Colonic mucosa (tissue), 4 donors: ENCODE results near the gene PRPF6. TPM values are rescaled to one million over a fixed set of nuclear protein-coding genes. Genes with fewer than 3 reads are reported as not detected.

Experiments
- DNase-seq: peaks from one replicate; pipeline ENCODE4 v3.0.0-alpha.2; 2020
- H3K27ac ChIP-seq: fragments of 200-600 bp; one replicate; pipeline ENCODE4 v1.8.0; 2021
- H3K27me3 ChIP-seq: fragments of 200-600 bp; one replicate; pipeline ENCODE4 v1.8.0; 2021
- H3K36me3 ChIP-seq: fragments of 200-600 bp; one replicate; pipeline ENCODE4 v1.8.0; 2021
- H3K4me1 ChIP-seq: fragments of 200-600 bp; one replicate; pipeline ENCODE4 v1.8.0; 2021; ENCODE audit warnings: mild to moderate bottlenecking
- H3K4me3 ChIP-seq: fragments of 200-600 bp; one replicate; pipeline ENCODE4 v1.8.0; 2021
- H3K9ac ChIP-seq, 2 donors: one replicate each; pipeline ENCODE4 v1.7.0; 2013; ENCODE audit warnings: control low read depth in 2 of 2, low read depth in 2 of 2, low read length in 2 of 2
- H3K9me3 ChIP-seq: fragments of 200-600 bp; one replicate; pipeline ENCODE4 v1.8.0; 2021
- CTCF ChIP-seq: fragments of 200-600 bp; IDR thresholded peaks from one replicate; pipeline ENCODE4 v1.8.0; 2022; ENCODE audit warnings: antibody characterized with exemption, mild to moderate bottlenecking
- intact Hi-C: fragments of 100-400 bp; cut with DNase I; formaldehyde crosslinking; loops from one replicate; pipeline ENCODE4 v1.14.1; 2022
- total RNA-seq, 2 donors: library from RNA; stranded (reverse); fragmentation: NEBNext Ultra II Directional in 1 of 2; extraction: Animal tissue kit (Norgen Biotek cat#: 25700) in 1 of 2; gene quantifications; one replicate each; pipeline ENCODE4 v1.2.1, GENCODE V29; 2021
- donor health status: healthy.
- donor health status: DM: no; HTN: no; CAD: no.
- donor health status: DM: no; HTN: no; CAD: no.

Gene PRPF6
- total RNA-seq, 2 donors from 2014 or later, result 53.0 to 68.6 TPM

- Histone ChIP-seq H3K27ac (no peak overlapping the region), H3K9ac (no peak overlapping the region)
Measured at GRCh38 chr20:64056639-64056888, 75.6 kb downstream of the PRPF6 start.

GRCh38 chr20:64056889-64057627 lies 76.1 kb downstream of the PRPF6 start:
- peaks cover 26% of the 10 kb centered on the region for H3K27me3 ChIP-seq
- H3K9ac ChIP-seq, result no peak overlapping the region

More at GRCh38 chr20:64056639-64056888, 75.6 kb downstream of the PRPF6 start:
- no peaks in the 10 kb centered on the region for H3K9me3 ChIP-seq
- no peak for TF ChIP-seq CTCF
- no peaks in the 10 kb centered on the region for H3K36me3 ChIP-seq
- no peaks in the 10 kb centered on the region for H3K4me1 ChIP-seq
- peaks cover 31% of the 10 kb centered on the region for H3K27me3 ChIP-seq
- no peak for DNase-seq
- no peak overlapping the region for H3K4me3 ChIP-seq
- intact Hi-C loops, result no loop called here

GRCh38 chr20:64057628-64058498 lies 76.9 kb downstream of the PRPF6 start:
- H3K4me3 ChIP-seq, result peak overlapping the region; percentile 1

More at GRCh38 chr20:64056889-64057627, 76.1 kb downstream of the PRPF6 start:
- intact Hi-C loops, result no loop called here
- Histone ChIP-seq H3K4me3 (peak overlapping the region; percentile 1), H3K4me1 (no peaks in the 10 kb centered on the region), H3K27ac (no peak overlapping the region), H3K36me3 (no peaks in the 10 kb centered on the region), H3K9me3 (no peaks in the 10 kb centered on the region)
- no peak for DNase-seq
- TF ChIP-seq CTCF, result no peak

GRCh38 chr20:64058536-64058935 lies 77.6 kb downstream of the PRPF6 start:
- H3K36me3 ChIP-seq, result no peaks in the 10 kb centered on the region
- no peak overlapping the region for H3K9ac ChIP-seq
- no peaks in the 10 kb centered on the region for H3K9me3 ChIP-seq
- peaks cover 5% of the 10 kb centered on the region for H3K4me1 ChIP-seq
- H3K27me3 ChIP-seq, result peaks cover 15% of the 10 kb centered on the region
- no peak for TF ChIP-seq CTCF
- no peak overlapping the region for H3K27ac ChIP-seq
- DNase-seq, result no peak
- intact Hi-C loops, result no loop called here
- H3K4me3 ChIP-seq, result no peak overlapping the region

More at GRCh38 chr20:64057628-64058498, 76.9 kb downstream of the PRPF6 start:
- intact Hi-C loops, result no loop called here
- Histone ChIP-seq H3K9ac (no peak overlapping the region), H3K27ac (no peak overlapping the region), H3K36me3 (no peaks in the 10 kb centered on the region), H3K9me3 (no peaks in the 10 kb centered on the region), H3K27me3 (peaks cover 18% of the 10 kb centered on the region), H3K4me1 (peaks cover 5% of the 10 kb centered on the region)
- peak; percentile 83 for DNase-seq
- peak; percentile 93 for TF ChIP-seq CTCF

GRCh38 chr20:64062276-64062595 lies 81.3 kb downstream of the PRPF6 start:
- no peaks in the 10 kb centered on the region for H3K36me3 ChIP-seq
- H3K27me3 ChIP-seq, result peaks cover 3% of the 10 kb centered on the region
- H3K4me1 ChIP-seq, result peaks cover 5% of the 10 kb centered on the region
- peak overlapping the region; percentile 71 for H3K27ac ChIP-seq
- intact Hi-C loops, result loop anchor here (5.0 kb wide), 1 partner anchor 80 kb away; the partner anchor contains the start of gene PRPF6
- peak overlapping the region; percentile 76 for H3K4me3 ChIP-seq
- TF ChIP-seq CTCF, result no peak
- peak overlapping the region in 1 of 2 donors; percentile 4 for H3K9ac ChIP-seq
- no peaks in the 10 kb centered on the region for H3K9me3 ChIP-seq
- no peak for DNase-seq
